NCI-H2081 (cell line): Measurements from ENCODE around the gene GVQW3.

Experiments used
- DNase-seq, 2 experiments: peaks; one replicate each; lab custom pipeline; 2025; lab: John Stamatoyannopoulos, UW

Gene GVQW3

DNA sequence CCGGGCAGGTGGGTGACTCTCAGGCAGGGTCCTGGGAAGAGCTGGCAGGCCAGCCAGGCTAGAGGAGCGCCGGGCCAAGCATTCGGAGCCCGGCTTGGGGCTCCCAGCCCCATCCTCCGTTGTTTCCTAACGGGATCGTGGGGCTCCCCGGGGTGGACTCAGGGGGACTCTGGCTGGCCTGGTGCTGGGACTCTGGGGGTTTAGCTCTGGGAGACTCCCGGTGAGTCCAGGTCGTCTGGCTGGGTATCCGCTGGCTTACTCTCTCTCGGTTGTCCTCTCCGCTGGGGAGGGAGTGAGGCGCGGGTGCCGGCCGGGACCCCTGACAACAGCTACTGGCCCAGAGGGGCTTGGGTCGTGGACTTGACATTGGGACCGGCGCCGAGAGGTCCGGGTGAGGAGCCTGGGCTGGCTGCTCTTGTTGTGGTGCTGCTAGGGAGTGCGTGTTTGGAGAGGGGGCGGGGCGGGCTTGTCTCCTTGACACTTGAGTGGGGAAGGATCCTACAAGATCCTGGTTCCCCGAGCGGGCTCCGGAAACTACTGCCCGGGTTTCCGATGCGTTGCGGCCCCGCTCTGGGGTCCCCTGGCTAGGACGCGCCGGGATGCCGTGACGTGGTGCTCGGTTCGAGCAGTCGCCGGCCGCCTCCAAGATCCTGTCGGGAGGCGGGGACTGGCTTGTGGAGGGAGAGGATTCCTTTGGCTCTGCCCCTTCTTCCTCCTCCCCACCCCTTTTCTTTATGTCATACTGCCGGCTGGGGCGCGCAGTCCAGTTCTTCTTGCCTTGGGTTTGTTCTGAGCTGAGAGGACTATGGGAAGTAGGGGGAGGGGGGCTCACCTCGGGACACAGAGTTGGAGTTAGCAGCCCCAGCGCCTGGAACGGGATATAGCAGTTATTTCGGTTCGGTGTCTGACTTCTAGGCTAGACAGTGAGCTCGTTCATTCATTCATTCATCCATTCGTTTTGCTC lies 64.3 kb downstream of the GVQW3 start:
- DNase-seq, result peak; percentile 51 to 78

DNA sequence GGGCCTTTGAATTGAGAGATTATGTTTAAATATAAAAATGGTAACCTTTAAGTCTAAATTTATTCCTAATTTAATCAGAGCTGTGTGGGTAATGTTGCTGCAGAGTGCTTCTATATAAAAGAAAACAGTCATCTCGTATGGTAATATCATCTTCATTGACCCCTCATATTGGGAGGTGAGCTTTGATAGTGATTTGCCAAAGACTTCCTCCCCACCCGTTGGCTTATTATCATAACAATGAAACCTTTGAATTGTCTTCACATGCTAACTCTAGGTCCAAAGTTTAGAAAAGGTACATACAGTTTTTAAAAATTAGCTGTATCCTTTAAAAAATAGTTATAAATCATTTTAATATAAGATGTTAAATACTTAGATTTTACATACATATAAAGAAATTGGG lies 67.4 kb downstream of the GVQW3 start:
- no peak for DNase-seq

GRCh38 chr11:76453248-76453647 lies 72.1 kb downstream of the GVQW3 start:
- DNase-seq, result no peak

DNA sequence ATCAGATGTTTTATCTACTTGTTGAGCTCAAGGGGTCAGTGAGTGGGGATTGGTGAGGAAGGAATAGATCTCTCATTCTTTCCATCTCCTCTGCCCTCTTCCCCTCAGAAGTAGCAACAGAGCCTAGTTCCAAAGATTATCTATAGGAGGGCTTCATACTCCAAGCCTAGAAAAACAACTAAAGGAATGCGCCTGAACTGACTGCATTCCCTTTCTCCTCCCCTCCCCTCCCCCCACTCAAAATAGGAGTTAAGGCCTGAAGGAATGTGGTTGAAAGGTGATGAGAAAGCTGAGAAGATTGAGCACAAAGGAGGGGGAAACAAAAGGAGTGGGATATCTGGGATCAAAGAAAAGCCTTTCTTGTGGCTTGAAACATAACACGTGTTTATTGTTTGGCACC lies 74.2 kb downstream of the GVQW3 start:
- DNase-seq, result no peak

DNA sequence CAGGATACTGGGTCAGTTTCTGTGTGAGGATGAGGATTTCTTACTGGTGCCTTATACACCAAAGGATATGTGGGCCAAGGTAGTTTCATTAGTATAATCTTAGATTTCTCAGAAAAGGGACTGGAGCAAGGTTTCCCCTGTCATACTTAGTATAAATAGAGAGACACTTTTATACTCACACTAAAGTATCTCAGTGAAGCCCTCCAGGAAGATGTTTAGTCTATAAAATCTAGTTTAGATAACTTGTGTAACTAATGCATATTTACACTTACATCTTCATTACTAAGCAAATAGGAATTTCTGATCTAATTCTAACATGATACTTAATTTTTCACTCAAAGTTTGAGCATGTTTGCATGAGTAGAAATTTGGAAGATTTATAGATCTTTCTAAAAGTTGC lies 74.8 kb downstream of the GVQW3 start:
- DNase-seq, result no peak

- no peak for DNase-seq
Observed at GRCh38 chr11:76456571-76456970, 75.4 kb downstream of the GVQW3 start.
